ENCODE measurements around the gene ALG11.

ALG11 gene

GRCh38 chr13:52005841-52006522 lies 6.2 kb upstream of the ALG11 start:
- H3K9ac ChIP-seq (ENCODE audit: low read length) = no peak overlapping the region

DNA sequence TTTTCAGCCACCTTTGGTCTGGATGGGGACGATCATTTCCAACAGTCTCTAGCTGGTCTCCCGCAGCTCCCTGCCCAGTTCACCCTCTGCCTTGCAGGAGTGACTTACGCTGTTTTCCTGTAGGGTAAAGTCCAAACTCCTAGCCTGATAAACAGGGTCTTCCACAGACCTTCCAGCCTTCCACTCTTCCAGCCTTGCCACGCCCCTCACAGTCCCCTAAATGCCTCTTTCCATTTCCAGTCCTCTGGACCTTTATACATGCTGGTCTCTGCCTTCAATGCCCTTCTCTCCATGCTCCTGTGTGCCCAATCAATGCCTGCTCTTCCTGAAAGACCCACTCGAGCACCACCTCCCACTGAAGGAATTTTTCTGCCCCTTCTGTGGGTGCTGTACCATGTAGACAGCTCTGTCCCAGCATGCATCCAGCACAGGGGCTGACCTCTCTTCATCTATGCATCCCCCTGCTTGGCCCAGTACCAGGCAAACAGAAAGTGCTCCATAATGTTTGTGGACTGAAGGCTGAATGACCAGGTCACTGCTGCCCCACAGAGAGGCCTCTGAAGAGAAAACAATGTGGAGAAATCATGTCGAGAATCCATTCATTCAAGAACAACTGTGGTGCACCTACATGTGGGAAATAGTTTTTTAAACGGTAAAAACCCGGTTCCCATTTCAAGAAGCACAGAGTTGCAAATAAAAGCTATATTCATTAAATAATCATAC lies 5.5 kb upstream of the ALG11 start:
- H3K79me1 ChIP-seq (replicated peaks; ENCODE audit: low read length, poor library complexity, severe bottlenecking) = peaks cover 17% of the 10 kb centered on the region
- H4K91ac ChIP-seq (ENCODE audit: low read length) = no peak overlapping the region
- H2BK15ac ChIP-seq (ENCODE audit: low read depth, poor library complexity, severe bottlenecking) = no peak overlapping the region
- H3K9ac ChIP-seq (ENCODE audit: low read length) = no peak overlapping the region
- no peak overlapping the region for H2BK12ac ChIP-seq (ENCODE audit: low read length in 2 of 2)
- DNase-seq = no peak
- H3K4me3 ChIP-seq (ENCODE audit: insufficient read depth in 1 of 2, low read depth in 1 of 2, low read length in 2 of 2) = no peak overlapping the region
- peaks cover 8 to 34% of the 10 kb centered on the region in 2 experiments for H3K27me3 ChIP-seq (ENCODE audit: control insufficient read depth in 1 of 2, insufficient read depth in 1 of 2, low read length in 2 of 2)
- H3K18ac ChIP-seq (ENCODE audit: low read depth in 1 of 2, low read length in 2 of 2) = no peak overlapping the region
- H3K27ac ChIP-seq (ENCODE audit: low read length, poor library complexity, severe bottlenecking) = no peak overlapping the region
- no peaks in the 10 kb centered on the region for H3K36me3 ChIP-seq (ENCODE audit: control insufficient read depth in 1 of 2, insufficient read depth in 2 of 2, low read depth in 1 of 2, low read length in 2 of 2)
- H3K4me2 ChIP-seq (ENCODE audit: low read length, poor library complexity, severe bottlenecking) = no peak overlapping the region
- H2BK120ac ChIP-seq (ENCODE audit: low read depth, low read length) = no peak overlapping the region
- no peak overlapping the region for H2AK5ac ChIP-seq (ENCODE audit: low read length, severe bottlenecking)
- H3K9me3 ChIP-seq (ENCODE audit: control insufficient read depth, low read length) = no peaks in the 10 kb centered on the region
- no peak overlapping the region for H3K4ac ChIP-seq (ENCODE audit: low read depth in 1 of 2, low read length in 2 of 2)
- peaks cover 4% of the 10 kb centered on the region for H3K4me1 ChIP-seq (ENCODE audit: control insufficient read depth, insufficient read depth, low read depth, low read length)
- H4K8ac ChIP-seq (ENCODE audit: low read length) = no peak overlapping the region
- H2AFZ ChIP-seq (ENCODE audit: low read depth, low read length) = no peak overlapping the region
- 81% methylated on average over 7 of the region's 8 CpGs for WGBS
- no peak overlapping the region for H3K14ac ChIP-seq (ENCODE audit: low read length in 2 of 2)
- no peak overlapping the region for H2BK5ac ChIP-seq (ENCODE audit: low read depth, low read length, poor library complexity, severe bottlenecking)
- H3K23ac ChIP-seq (ENCODE audit: low read length in 2 of 2) = no peak overlapping the region

More at GRCh38 chr13:52005841-52006522, 6.2 kb upstream of the ALG11 start:
- no peak overlapping the region for H2BK15ac ChIP-seq (ENCODE audit: low read depth, poor library complexity, severe bottlenecking)
- no peak overlapping the region for H2AFZ ChIP-seq (ENCODE audit: low read depth, low read length)
- H3K4ac ChIP-seq (ENCODE audit: low read depth in 1 of 2, low read length in 2 of 2) = no peak overlapping the region
- no peak overlapping the region for H3K27ac ChIP-seq (ENCODE audit: low read length, poor library complexity, severe bottlenecking)
- H3K4me3 ChIP-seq (ENCODE audit: insufficient read depth in 1 of 2, low read depth in 1 of 2, low read length in 2 of 2) = no peak overlapping the region
- no peak overlapping the region for H2BK120ac ChIP-seq (ENCODE audit: low read depth, low read length)
- H3K14ac ChIP-seq (ENCODE audit: low read length in 2 of 2) = no peak overlapping the region
- no peak overlapping the region for H4K91ac ChIP-seq (ENCODE audit: low read length)
- peaks cover 11% of the 10 kb centered on the region for H3K79me1 ChIP-seq (replicated peaks; ENCODE audit: low read length, poor library complexity, severe bottlenecking)
- H3K36me3 ChIP-seq (ENCODE audit: control insufficient read depth in 1 of 2, insufficient read depth in 2 of 2, low read depth in 1 of 2, low read length in 2 of 2) = no peaks in the 10 kb centered on the region
- H2BK5ac ChIP-seq (ENCODE audit: low read depth, low read length, poor library complexity, severe bottlenecking) = no peak overlapping the region
- peaks cover under 1% of the 10 kb centered on the region for H3K4me1 ChIP-seq (ENCODE audit: control insufficient read depth, insufficient read depth, low read depth, low read length)
- no peak overlapping the region for H2BK12ac ChIP-seq (ENCODE audit: low read length in 2 of 2)
- peaks cover 8 to 31% of the 10 kb centered on the region in 2 experiments for H3K27me3 ChIP-seq (ENCODE audit: control insufficient read depth in 1 of 2, insufficient read depth in 1 of 2, low read length in 2 of 2)
- no peak overlapping the region for H4K8ac ChIP-seq (ENCODE audit: low read length)
- H3K18ac ChIP-seq (ENCODE audit: low read depth in 1 of 2, low read length in 2 of 2) = no peak overlapping the region
- no peak overlapping the region for H3K4me2 ChIP-seq (ENCODE audit: low read length, poor library complexity, severe bottlenecking)
- WGBS = 95% methylated on average over 11 of the region's 13 CpGs
- no peak overlapping the region for H2AK5ac ChIP-seq (ENCODE audit: low read length, severe bottlenecking)
- DNase-seq = no peak
- no peak overlapping the region for H3K23ac ChIP-seq (ENCODE audit: low read length in 2 of 2)
- no peaks in the 10 kb centered on the region for H3K9me3 ChIP-seq (ENCODE audit: control insufficient read depth, low read length)

- H4K8ac ChIP-seq (ENCODE audit: low read length) = no peak overlapping the region
- no peak overlapping the region for H3K4ac ChIP-seq (ENCODE audit: low read depth in 1 of 2, low read length in 2 of 2)
- H3K79me1 ChIP-seq (replicated peaks; ENCODE audit: low read length, poor library complexity, severe bottlenecking) = peaks cover 15% of the 10 kb centered on the region
- H3K36me3 ChIP-seq (ENCODE audit: control insufficient read depth in 1 of 2, insufficient read depth in 2 of 2, low read depth in 1 of 2, low read length in 2 of 2) = no peaks in the 10 kb centered on the region
- H2BK15ac ChIP-seq (ENCODE audit: low read depth, poor library complexity, severe bottlenecking) = no peak overlapping the region
- H3K27me3 ChIP-seq (ENCODE audit: control insufficient read depth in 1 of 2, insufficient read depth in 1 of 2, low read length in 2 of 2) = peaks cover 8 to 34% of the 10 kb centered on the region in 2 experiments
- no peak overlapping the region for H3K23ac ChIP-seq (ENCODE audit: low read length in 2 of 2)
- no peak overlapping the region for H3K4me2 ChIP-seq (ENCODE audit: low read length, poor library complexity, severe bottlenecking)
- no peak overlapping the region for H3K9ac ChIP-seq (ENCODE audit: low read length)
- no peak for DNase-seq
- no peak overlapping the region for H2BK12ac ChIP-seq (ENCODE audit: low read length in 2 of 2)
- no peak overlapping the region for H3K27ac ChIP-seq (ENCODE audit: low read length, poor library complexity, severe bottlenecking)
- no peak overlapping the region for H3K4me3 ChIP-seq (ENCODE audit: insufficient read depth in 1 of 2, low read depth in 1 of 2, low read length in 2 of 2)
- peaks cover 4% of the 10 kb centered on the region for H3K4me1 ChIP-seq (ENCODE audit: control insufficient read depth, insufficient read depth, low read depth, low read length)
- no peak overlapping the region for H2AFZ ChIP-seq (ENCODE audit: low read depth, low read length)
- no peak overlapping the region for H3K14ac ChIP-seq (ENCODE audit: low read length in 2 of 2)
- no peaks in the 10 kb centered on the region for H3K9me3 ChIP-seq (ENCODE audit: control insufficient read depth, low read length)
- 78% methylated on average over 5 of the region's 6 CpGs for WGBS
- no peak overlapping the region for H2BK120ac ChIP-seq (ENCODE audit: low read depth, low read length)
- no peak overlapping the region for H2BK5ac ChIP-seq (ENCODE audit: low read depth, low read length, poor library complexity, severe bottlenecking)
- no peak overlapping the region for H4K91ac ChIP-seq (ENCODE audit: low read length)
- no peak overlapping the region for H3K18ac ChIP-seq (ENCODE audit: low read depth in 1 of 2, low read length in 2 of 2)
- no peak overlapping the region for H2AK5ac ChIP-seq (ENCODE audit: low read length, severe bottlenecking)
Observed at GRCh38 chr13:52009946-52010345, 2.3 kb upstream of the ALG11 start.

- H3K23ac ChIP-seq (ENCODE audit: low read length in 2 of 2) = peak within 1 kb of the TSS in 1 of 2 experiments; percentile 89
- peaks cover 8 to 34% of the 10 kb centered on the region in 2 experiments for H3K27me3 ChIP-seq (ENCODE audit: control insufficient read depth in 1 of 2, insufficient read depth in 1 of 2, low read length in 2 of 2)
- no peak within 1 kb of the TSS for H2BK15ac ChIP-seq (ENCODE audit: low read depth, poor library complexity, severe bottlenecking)
- no peaks in the 10 kb centered on the region for H3K36me3 ChIP-seq (ENCODE audit: control insufficient read depth in 1 of 2, insufficient read depth in 2 of 2, low read depth in 1 of 2, low read length in 2 of 2)
- WGBS = 4% methylated on average over 45 of the region's 46 CpGs
- H2AK5ac ChIP-seq (ENCODE audit: low read length, severe bottlenecking) = no peak within 1 kb of the TSS
- peak within 1 kb of the TSS; percentile 29 for H4K8ac ChIP-seq (ENCODE audit: low read length)
- peak within 1 kb of the TSS; percentile 86 to 97 for H3K4me3 ChIP-seq (ENCODE audit: insufficient read depth in 1 of 2, low read depth in 1 of 2, low read length in 2 of 2)
- peak within 1 kb of the TSS in 1 of 2 experiments; percentile 2 for H2BK12ac ChIP-seq (ENCODE audit: low read length in 2 of 2)
- peak within 1 kb of the TSS in 1 of 2 experiments; percentile 78 for H3K14ac ChIP-seq (ENCODE audit: low read length in 2 of 2)
- peak within 1 kb of the TSS; percentile 58 to 86 for H3K18ac ChIP-seq (ENCODE audit: low read depth in 1 of 2, low read length in 2 of 2)
- peak; percentile 41 for DNase-seq
- H3K4me1 ChIP-seq (ENCODE audit: control insufficient read depth, insufficient read depth, low read depth, low read length) = peaks cover 4% of the 10 kb centered on the region
- H3K4me2 ChIP-seq (ENCODE audit: low read length, poor library complexity, severe bottlenecking) = peak within 1 kb of the TSS; percentile 93
- H3K9me3 ChIP-seq (ENCODE audit: control insufficient read depth, low read length) = no peaks in the 10 kb centered on the region
- H2AFZ ChIP-seq (ENCODE audit: low read depth, low read length) = peak within 1 kb of the TSS; percentile 21
- H2BK120ac ChIP-seq (ENCODE audit: low read depth, low read length) = peak within 1 kb of the TSS; percentile 51
- peak within 1 kb of the TSS; percentile 4 for H3K27ac ChIP-seq (ENCODE audit: low read length, poor library complexity, severe bottlenecking)
- peak within 1 kb of the TSS; percentile 47 for H4K91ac ChIP-seq (ENCODE audit: low read length)
- peak within 1 kb of the TSS in 1 of 2 experiments; percentile 50 for H3K4ac ChIP-seq (ENCODE audit: low read depth in 1 of 2, low read length in 2 of 2)
- H3K79me1 ChIP-seq (replicated peaks; ENCODE audit: low read length, poor library complexity, severe bottlenecking) = peaks cover 18% of the 10 kb centered on the region
- H3K9ac ChIP-seq (ENCODE audit: low read length) = peak within 1 kb of the TSS; percentile 95
- no peak within 1 kb of the TSS for H2BK5ac ChIP-seq (ENCODE audit: low read depth, low read length, poor library complexity, severe bottlenecking)
Observed at GRCh38 chr13:52010890-52011631, 1.1 kb upstream of the ALG11 start, which contains the start of gene ATP7B. ATP7B (minus strand) TSS chr13:52011450; CDS start chr13:52011337, 113 bp downstream.

All from mesenchymal stem cell (in vitro differentiated cells and primary cell).